Activated CD8-positive, alpha-beta memory T cell treated with anti-CD3 and anti-CD28 coated beads, Interleukin-2, amount 10 ng/mL, durations not matched to agents 7 days and 5 days (primary cell): ENCODE results near the gene SPAG16. TPM values are rescaled to one million over a fixed set of nuclear protein-coding genes. Genes with fewer than 3 reads are reported as not detected.

Source experiments
- ATAC-seq: fragments of 150-1000 bp; cut with Tn5 transposase; one replicate; pipeline ENCODE4 v1.10.0; 2021; ENCODE audit warnings: moderate library complexity
- CTCF ChIA-PET: fragments of 350-600 bp; sonication (Branson Sonifier 250); formaldehyde crosslinking; loops from one replicate; lab custom pipeline; 2021; ENCODE audit warnings: antibody characterized with exemption; lab: Charles Lee
- DNase-seq: peaks from one replicate; pipeline ENCODE4 v3.0.0-alpha.2; 2020
- H3K27ac Mint-ChIP-seq: one replicate; pipeline ENCODE4 v1.8.0; 2021; ENCODE audit warnings: mild to moderate bottlenecking, mixed read lengths
- H3K27me3 Mint-ChIP-seq: one replicate; pipeline ENCODE4 v1.8.0; 2021; ENCODE audit warnings: mixed read lengths
- H3K36me3 Mint-ChIP-seq: one replicate; pipeline ENCODE4 v1.8.0; 2021; ENCODE audit warnings: mild to moderate bottlenecking, mixed read lengths
- H3K4me1 Mint-ChIP-seq: one replicate; pipeline ENCODE4 v1.8.0; 2021; ENCODE audit warnings: mixed read lengths
- H3K4me3 Mint-ChIP-seq: one replicate; pipeline ENCODE4 v1.8.0; 2021; ENCODE audit warnings: mild to moderate bottlenecking, moderate library complexity, mixed read lengths
- H3K9me3 Mint-ChIP-seq: one replicate; pipeline ENCODE4 v1.8.0; 2022; ENCODE audit warnings: low read depth, mixed read lengths
- total RNA-seq, 2 experiments: library from RNA; stranded (reverse); gene quantifications; one replicate each; pipeline ENCODE4 v1.2.3, GENCODE V29; 2021

Gene SPAG16
- total RNA-seq, 2 experiments from 2014 or later, result 7.4 to 10.1 TPM

DNA sequence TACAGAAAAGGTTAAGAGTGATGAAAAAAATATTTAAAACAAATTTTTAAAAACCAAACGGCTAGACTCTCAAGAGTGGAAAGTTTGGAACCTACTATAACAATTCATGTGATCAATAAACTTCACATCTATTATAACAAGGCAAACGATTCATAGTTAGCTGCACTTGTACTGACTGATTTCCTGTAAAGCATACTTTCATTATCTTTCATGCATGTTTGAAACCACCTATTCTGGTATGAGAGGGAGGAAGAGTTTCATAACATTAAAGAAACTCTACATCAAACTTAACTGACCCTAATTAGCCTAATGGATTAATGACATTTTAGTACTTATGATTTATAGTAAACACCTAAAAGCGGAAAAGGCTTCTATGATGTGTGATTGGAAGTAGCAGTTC, 1082.9 kb downstream of the SPAG16 start:
- H3K27me3 Mint-ChIP-seq, result no peaks in the 10 kb centered on the region
- H3K4me3 Mint-ChIP-seq, result no peak overlapping the region
- ATAC-seq (no peak), DNase-seq (no peak)
- H3K9me3 Mint-ChIP-seq, result no peaks in the 10 kb centered on the region
- H3K36me3 Mint-ChIP-seq, result no peaks in the 10 kb centered on the region
- H3K4me1 Mint-ChIP-seq, result no peaks in the 10 kb centered on the region
- CTCF ChIA-PET, result no interaction called here
- no peak overlapping the region for H3K27ac Mint-ChIP-seq

DNA sequence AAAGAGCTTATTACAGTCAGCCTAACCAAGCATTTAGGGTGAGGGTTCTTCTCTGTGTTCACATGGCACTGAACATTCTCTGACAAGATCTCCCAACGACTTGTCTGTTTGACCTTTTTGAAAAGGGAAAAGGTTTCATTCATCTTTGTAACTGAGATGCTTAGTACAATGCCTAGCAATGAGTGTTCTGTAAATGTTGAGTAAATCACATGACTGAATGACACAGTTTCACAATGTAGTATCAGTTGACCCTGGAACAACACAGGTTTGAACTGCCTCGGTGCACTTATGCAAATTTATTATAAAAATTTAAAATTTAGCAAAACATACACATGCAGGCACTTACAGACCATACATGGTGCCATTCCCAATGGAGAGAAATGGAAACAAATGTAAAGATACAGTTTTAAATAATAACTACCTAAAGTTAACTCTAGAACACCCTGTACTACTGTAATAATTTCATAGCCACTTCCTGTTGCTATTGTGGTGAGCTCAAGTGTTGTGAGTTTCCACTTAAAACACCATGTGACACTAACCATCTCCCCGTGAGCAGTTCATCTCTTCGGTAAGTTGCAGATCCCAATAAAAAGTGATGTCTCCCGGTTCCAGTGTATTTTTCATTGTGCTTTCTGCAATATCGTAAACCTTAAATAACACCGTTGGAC, 1092.5 kb downstream of the SPAG16 start:
- H3K4me1 Mint-ChIP-seq, result no peaks in the 10 kb centered on the region
- DNase-seq (no peak), ATAC-seq (no peak)
- no peak overlapping the region for H3K27ac Mint-ChIP-seq
- no peak overlapping the region for H3K4me3 Mint-ChIP-seq
- CTCF ChIA-PET, result no interaction called here
- H3K27me3 Mint-ChIP-seq, result no peaks in the 10 kb centered on the region
- H3K9me3 Mint-ChIP-seq, result no peaks in the 10 kb centered on the region
- H3K36me3 Mint-ChIP-seq, result no peaks in the 10 kb centered on the region

DNA sequence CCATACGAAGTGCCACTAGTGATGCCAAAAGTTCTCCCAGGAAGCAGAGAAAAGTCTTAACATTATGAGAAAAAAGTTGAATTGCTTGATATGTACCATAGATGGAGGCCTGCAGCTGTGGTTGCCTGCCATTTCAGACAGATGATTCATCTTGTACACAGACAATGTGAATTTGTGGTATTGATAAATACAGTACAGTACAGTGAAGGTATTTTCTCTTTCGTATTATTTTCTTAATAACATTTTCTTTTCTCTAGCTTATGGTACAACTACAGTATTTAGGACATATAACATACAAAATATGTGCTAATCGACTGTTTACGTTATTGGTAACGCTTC, 1093.0 kb downstream of the SPAG16 start:
- CTCF ChIA-PET, result no interaction called here

DNA sequence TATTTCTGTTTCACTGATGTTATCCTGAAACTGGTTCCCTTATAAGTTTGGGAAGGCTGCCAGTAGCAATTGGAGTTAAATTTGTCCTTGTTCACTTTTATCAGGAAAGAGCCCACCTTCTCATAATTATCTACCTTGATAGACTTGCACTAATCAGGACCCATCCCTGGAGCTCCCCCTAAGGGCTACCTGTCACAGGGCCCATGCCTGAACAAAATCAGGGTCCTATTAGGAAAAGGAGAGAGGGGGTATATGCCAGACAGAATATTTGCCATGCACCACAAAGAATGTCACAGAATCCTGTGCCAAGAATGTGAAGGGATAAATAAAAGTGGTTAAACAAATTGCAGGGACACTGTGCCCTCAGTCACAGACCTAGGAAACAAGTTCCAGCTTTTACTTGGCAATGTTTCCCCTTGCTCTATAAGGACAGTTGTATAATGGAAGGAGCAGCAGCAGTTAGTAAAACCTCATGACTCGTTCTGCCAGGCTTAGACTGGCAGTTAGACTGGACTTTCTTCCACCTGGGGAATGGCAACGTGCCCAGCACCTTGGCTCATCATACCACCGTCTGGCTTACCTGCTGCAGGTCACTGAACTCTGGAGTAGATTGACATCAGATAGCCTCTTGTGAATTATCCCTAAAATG, 1094.3 kb downstream of the SPAG16 start:
- no peaks in the 10 kb centered on the region for H3K36me3 Mint-ChIP-seq
- CTCF ChIA-PET, result no interaction called here
- no peaks in the 10 kb centered on the region for H3K9me3 Mint-ChIP-seq
- no peak overlapping the region for H3K27ac Mint-ChIP-seq
- no peaks in the 10 kb centered on the region for H3K4me1 Mint-ChIP-seq
- no peak overlapping the region for H3K4me3 Mint-ChIP-seq
- no peaks in the 10 kb centered on the region for H3K27me3 Mint-ChIP-seq
- no peak for DNase-seq
- no peak for ATAC-seq

More for the DNA sequence above, 1093.0 kb downstream of the SPAG16 start:
- Mint-ChIP-seq H3K27ac (no peak overlapping the region), H3K27me3 (no peaks in the 10 kb centered on the region), H3K9me3 (no peaks in the 10 kb centered on the region), H3K4me3 (no peak overlapping the region), H3K36me3 (no peaks in the 10 kb centered on the region), H3K4me1 (no peaks in the 10 kb centered on the region)
- no peak for DNase-seq
- no peak for ATAC-seq

DNA sequence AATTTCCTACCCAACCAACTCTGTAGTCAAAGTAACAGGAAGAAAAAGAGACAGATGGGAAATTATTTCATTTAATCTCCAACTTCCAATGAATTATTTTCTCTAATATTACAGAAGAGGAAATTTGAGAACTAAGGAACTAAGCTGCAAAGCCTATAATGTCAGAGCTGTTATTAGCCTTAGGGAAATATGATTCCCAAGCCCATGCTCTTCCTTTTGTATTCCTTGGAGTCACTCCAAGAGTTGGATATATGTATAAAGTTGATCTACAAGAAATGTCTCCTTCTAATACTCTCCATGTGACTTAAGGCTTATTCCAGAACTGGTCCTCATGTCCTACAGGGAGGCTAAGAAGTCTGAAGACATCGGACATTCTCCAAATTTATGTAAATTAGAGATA, 1095.0 kb downstream of the SPAG16 start:
- Mint-ChIP-seq H3K4me1 (no peaks in the 10 kb centered on the region), H3K27ac (no peak overlapping the region)
- ATAC-seq, result no peak

DNA sequence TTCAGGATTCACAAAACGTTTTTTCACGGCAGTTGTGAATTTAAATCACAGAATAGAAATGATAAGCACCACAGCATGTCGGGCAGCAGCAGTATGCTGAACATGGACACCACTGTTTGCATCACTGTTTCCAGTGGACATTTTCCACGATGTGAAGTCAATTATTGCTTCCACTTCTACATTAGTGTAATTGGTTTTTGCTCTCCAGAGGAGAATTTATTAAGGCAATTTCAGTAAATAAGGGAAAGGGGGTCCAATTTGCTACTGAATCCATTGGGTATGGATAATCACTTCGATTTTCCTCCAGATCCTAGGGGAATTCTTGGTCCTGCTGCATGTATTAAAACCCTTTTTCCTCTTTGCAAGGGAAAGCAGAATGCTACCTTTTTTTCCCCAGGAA, 1096.4 kb downstream of the SPAG16 start:
- no peak overlapping the region for H3K27ac Mint-ChIP-seq
- CTCF ChIA-PET, result no interaction called here
- H3K36me3 Mint-ChIP-seq, result no peaks in the 10 kb centered on the region
- DNase-seq (no peak), ATAC-seq (no peak)
- no peak overlapping the region for H3K4me3 Mint-ChIP-seq
- H3K9me3 Mint-ChIP-seq, result no peaks in the 10 kb centered on the region
- no peaks in the 10 kb centered on the region for H3K27me3 Mint-ChIP-seq
- H3K4me1 Mint-ChIP-seq, result no peaks in the 10 kb centered on the region

More for the DNA sequence above, 1095.0 kb downstream of the SPAG16 start:
- CTCF ChIA-PET, result no interaction called here
- no peak overlapping the region for H3K4me3 Mint-ChIP-seq
- no peaks in the 10 kb centered on the region for H3K27me3 Mint-ChIP-seq
- no peaks in the 10 kb centered on the region for H3K9me3 Mint-ChIP-seq
- no peaks in the 10 kb centered on the region for H3K36me3 Mint-ChIP-seq
- DNase-seq, result no peak

DNA sequence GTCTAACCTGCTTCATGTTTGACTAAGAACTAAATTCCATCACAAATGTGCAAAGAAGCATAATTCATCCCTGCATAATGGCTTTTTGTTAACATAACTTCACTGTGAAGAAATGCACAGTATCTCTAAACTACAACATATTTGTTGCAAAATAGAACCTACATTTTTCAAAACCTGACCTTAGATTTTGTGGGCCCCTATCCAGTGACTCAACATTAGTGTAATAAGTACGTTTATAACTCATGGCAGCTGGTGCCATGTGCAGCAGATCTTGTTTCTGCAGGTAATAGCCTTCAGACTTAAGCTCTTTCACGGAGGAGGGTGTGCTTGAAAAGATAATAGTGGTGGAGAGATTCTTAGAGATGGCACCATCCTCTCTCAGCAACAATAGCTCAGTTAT, 1098.0 kb downstream of the SPAG16 start:
- no peak overlapping the region for H3K27ac Mint-ChIP-seq
- no peaks in the 10 kb centered on the region for H3K9me3 Mint-ChIP-seq
- DNase-seq (no peak), ATAC-seq (no peak)
- no peaks in the 10 kb centered on the region for H3K36me3 Mint-ChIP-seq
- H3K4me3 Mint-ChIP-seq, result no peak overlapping the region
- H3K27me3 Mint-ChIP-seq, result no peaks in the 10 kb centered on the region
- H3K4me1 Mint-ChIP-seq, result no peaks in the 10 kb centered on the region
- CTCF ChIA-PET, result no interaction called here

DNA sequence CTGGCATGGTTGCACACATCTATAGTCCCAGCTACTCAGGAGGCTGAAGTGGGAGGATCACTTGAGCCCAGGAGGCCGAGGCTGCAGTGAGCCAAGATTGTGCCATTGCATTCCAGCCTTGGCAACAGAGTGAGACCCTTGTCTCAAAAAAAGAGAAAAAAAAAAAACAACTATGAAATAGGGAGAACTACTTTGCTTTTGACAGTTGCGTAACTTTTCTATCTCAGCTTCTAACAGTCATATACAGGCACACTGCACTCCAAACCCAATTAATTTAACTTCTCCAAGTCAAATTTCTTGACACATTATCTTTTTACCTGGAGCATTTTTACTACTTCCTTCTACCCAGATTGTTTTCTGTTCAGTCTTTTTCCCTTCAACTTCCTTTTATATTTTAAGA, 1102.5 kb downstream of the SPAG16 start:
- CTCF ChIA-PET, result no interaction called here
- ATAC-seq (no peak), DNase-seq (no peak)
- Mint-ChIP-seq H3K36me3 (no peaks in the 10 kb centered on the region), H3K4me1 (no peaks in the 10 kb centered on the region), H3K27me3 (no peaks in the 10 kb centered on the region), H3K27ac (no peak overlapping the region), H3K4me3 (no peak overlapping the region), H3K9me3 (no peaks in the 10 kb centered on the region)

DNA sequence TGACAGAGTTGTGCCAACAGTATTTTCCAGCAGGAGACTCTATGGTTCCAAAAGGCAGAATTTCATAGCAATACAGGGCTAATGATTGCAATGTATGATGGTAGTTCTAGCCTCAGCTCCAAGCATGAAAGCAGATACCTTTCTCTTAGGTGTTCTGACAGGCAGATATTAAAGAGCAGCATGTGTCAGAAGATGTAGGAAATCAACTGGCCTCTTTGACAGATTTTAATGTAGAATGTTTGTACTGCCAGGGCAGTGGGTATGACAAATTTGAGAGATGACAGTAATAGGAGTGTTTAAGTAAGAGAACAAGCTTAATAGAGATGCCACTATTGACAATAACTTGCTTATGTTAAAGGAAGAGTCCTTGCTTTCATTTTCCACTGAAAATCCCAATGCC, 1105.1 kb downstream of the SPAG16 start:
- Mint-ChIP-seq H3K9me3 (no peaks in the 10 kb centered on the region), H3K4me1 (no peaks in the 10 kb centered on the region), H3K27me3 (no peaks in the 10 kb centered on the region), H3K36me3 (no peaks in the 10 kb centered on the region), H3K4me3 (no peak overlapping the region), H3K27ac (no peak overlapping the region)
- no peak for ATAC-seq
- CTCF ChIA-PET, result no interaction called here
- DNase-seq, result no peak

DNA sequence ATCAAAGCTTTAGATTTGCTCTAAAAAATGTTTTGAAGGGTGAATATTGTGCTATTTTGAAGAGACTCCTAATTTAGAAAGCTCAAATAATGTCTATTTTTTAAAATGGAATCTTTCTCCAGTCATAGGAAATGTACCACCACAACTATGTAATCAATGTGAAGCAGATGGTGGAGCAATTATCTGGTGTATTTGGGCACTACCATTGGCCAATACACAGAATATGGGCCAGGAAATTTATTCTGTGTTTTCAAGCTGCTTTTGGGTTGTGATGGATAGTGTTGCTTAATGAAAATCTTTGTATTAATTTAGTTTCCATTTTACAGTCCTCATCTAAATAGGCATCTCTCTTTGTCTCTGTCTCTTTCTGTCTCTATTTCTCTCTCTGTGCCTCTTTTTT, 1109.5 kb downstream of the SPAG16 start:
- ATAC-seq, result no peak

DNA sequence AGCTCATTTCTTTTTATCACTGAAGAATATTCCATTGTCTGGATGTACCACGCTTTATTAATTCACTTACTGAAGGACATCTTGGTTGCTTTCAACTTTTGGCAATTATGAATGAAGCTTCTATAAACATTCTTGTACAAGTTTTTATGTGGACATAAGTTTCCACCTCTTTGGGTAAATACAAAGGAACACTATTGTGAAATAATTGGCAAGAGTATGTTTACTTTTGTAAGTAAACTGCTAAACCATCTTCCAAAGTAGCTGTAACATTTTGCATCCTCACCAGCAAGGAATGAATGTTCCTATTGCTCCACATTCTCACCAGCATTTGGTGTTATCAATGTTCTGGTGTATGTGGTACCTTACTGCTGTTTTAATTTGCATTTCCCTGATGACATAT, 1110.8 kb downstream of the SPAG16 start:
- Mint-ChIP-seq H3K4me3 (no peak overlapping the region), H3K27me3 (no peaks in the 10 kb centered on the region), H3K4me1 (no peaks in the 10 kb centered on the region), H3K27ac (no peak overlapping the region), H3K9me3 (peaks cover 4% of the 10 kb centered on the region), H3K36me3 (no peaks in the 10 kb centered on the region)
- CTCF ChIA-PET, result no interaction called here
- DNase-seq (no peak), ATAC-seq (no peak)

More for the DNA sequence above, 1109.5 kb downstream of the SPAG16 start:
- peaks cover 4% of the 10 kb centered on the region for H3K9me3 Mint-ChIP-seq
- CTCF ChIA-PET, result no interaction called here
- no peaks in the 10 kb centered on the region for H3K4me1 Mint-ChIP-seq
- no peak for DNase-seq
- no peak overlapping the region for H3K4me3 Mint-ChIP-seq
- no peak overlapping the region for H3K27ac Mint-ChIP-seq
- no peaks in the 10 kb centered on the region for H3K36me3 Mint-ChIP-seq
- H3K27me3 Mint-ChIP-seq, result no peaks in the 10 kb centered on the region

DNA sequence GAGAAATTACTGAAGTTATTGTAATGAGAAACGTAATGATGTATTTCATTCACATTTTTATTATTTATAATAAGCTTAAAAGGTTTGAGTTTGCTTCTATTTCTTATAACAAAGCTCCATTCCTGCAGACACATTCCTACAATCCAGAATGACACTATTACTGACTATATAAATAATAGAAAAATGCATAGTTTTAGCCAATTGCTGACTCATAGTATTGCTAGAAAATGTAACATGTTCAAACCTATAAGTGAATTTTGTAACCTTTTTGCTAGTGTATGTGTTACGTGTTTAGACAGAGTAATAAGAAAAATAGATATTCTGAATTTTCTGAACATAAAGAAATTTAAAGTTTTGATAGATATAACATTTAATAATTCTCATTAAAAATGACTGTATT, 1117.3 kb downstream of the SPAG16 start:
- H3K27me3 Mint-ChIP-seq, result no peaks in the 10 kb centered on the region
- no peaks in the 10 kb centered on the region for H3K36me3 Mint-ChIP-seq
- no peaks in the 10 kb centered on the region for H3K9me3 Mint-ChIP-seq
- DNase-seq (no peak), ATAC-seq (no peak)
- CTCF ChIA-PET, result no interaction called here
- no peak overlapping the region for H3K4me3 Mint-ChIP-seq
- H3K4me1 Mint-ChIP-seq, result no peaks in the 10 kb centered on the region
- H3K27ac Mint-ChIP-seq, result no peak overlapping the region

DNA sequence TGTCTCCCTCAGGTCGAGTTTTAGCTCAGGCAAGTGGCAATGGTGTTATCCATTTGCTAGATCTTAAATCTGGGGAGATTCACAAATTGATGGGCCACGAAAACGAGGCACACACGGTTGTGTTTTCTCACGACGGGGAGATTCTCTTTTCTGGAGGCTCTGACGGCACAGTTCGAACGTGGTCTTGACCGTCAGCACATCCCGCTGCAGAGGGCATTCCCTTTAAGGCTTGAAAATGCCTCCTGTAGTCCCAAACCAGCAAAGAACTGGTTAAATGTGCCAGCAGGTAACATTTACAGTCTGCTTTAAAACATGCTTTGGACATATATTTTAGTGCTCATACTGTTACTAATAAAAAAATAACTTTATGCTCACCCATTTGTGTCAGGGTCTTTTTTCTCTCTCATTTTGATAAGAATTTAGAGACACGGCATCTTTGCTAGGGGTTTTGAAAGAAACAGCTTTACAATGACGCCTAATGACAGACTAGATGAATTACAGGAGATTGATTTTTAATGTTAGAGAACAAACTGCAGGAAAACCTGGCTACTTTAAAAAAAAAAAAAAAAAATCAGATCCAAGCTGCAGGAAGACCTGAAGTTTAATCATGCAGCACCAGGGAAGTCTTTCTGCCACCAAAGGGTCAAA, 1126.0 kb downstream of the SPAG16 start:
- DNase-seq (no peak), ATAC-seq (no peak)
- CTCF ChIA-PET, result interaction anchor here (0.5 kb wide), 1 partner anchor 591 kb away, joined by 3 read pairs; no protein-coding TSS in a partner anchor
- Mint-ChIP-seq H3K9me3 (no peaks in the 10 kb centered on the region), H3K27ac (no peak overlapping the region), H3K36me3 (no peaks in the 10 kb centered on the region), H3K4me3 (no peak overlapping the region), H3K4me1 (no peaks in the 10 kb centered on the region), H3K27me3 (no peaks in the 10 kb centered on the region)

DNA sequence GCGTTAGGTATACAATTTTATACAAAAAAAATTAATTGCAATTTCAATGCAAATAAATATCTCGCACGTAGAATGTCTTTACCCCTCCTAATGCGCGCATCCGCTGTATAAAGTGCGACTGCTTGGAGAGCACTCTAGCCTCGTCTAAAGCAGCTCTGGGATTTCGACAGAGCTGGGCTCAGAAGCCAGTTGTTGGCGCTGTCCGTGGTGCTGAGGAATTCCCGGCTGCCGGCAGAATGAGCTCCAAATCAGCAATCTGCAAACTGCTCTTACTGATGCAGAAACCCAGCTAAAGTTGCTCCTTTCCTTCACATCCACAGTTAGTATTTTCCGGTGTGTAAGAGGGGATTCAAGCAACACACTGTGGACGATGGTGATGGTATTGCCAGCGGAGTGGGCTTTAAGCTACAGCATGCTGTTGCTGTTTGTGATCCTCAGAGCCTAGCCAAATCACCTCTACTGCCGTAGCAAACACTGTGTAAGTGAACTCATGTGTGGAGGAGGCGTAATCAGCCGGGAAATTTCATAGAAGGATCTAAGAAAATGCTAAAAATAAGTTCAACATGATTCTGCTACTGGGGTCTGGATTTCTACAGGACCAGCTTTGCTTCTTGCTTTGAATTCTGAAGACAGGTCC, 1126.8 kb downstream of the SPAG16 start, which contains the start of gene VWC2L:
Gene VWC2L (plus strand): TSS at position 137 of the 637 bp plus-strand sequence. CDS start 3,140 bp downstream, outside the sequence.
- Mint-ChIP-seq H3K27ac (no peak within 1 kb of the TSS), H3K4me1 (no peaks in the 10 kb centered on the region), H3K4me3 (no peak within 1 kb of the TSS), H3K27me3 (no peaks in the 10 kb centered on the region), H3K36me3 (no peaks in the 10 kb centered on the region), H3K9me3 (no peaks in the 10 kb centered on the region)
- CTCF ChIA-PET, result no interaction called here
- DNase-seq, result peak; percentile 45
- no peak for ATAC-seq
